Measurements from ENCODE around the gene GNAQ.

Gene GNAQ

DNA sequence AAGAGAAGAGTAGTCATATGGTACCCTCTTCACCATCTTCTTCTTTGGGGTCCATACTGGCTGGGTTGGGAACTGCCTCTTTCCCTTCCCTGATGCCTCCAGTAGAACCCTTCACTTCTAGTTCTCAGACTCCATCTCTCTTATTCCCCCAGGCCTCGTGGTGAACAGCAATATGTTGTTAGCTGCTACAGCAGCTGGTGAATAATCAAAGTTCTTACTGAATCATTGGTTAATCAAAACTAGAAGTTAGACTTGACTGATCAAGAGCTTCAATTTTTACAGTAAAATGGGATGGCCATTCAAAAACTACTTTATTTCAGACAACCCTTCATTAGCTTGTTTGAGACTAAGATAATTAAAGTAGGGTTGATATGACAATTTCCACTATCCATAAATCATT, 192.6 kb downstream of the GNAQ start:
- no peak for DNase-seq (ENCODE audit: low read depth in 2 of 2)
- TF ChIP-seq, protein P1, sequence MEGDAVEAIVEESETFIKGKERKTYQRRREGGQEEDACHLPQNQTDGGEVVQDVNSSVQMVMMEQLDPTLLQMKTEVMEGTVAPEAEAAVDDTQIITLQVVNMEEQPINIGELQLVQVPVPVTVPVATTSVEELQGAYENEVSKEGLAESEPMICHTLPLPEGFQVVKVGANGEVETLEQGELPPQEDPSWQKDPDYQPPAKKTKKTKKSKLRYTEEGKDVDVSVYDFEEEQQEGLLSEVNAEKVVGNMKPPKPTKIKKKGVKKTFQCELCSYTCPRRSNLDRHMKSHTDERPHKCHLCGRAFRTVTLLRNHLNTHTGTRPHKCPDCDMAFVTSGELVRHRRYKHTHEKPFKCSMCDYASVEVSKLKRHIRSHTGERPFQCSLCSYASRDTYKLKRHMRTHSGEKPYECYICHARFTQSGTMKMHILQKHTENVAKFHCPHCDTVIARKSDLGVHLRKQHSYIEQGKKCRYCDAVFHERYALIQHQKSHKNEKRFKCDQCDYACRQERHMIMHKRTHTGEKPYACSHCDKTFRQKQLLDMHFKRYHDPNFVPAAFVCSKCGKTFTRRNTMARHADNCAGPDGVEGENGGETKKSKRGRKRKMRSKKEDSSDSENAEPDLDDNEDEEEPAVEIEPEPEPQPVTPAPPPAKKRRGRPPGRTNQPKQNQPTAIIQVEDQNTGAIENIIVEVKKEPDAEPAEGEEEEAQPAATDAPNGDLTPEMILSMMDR (IDR thresholded peaks at IDR 0.05; ENCODE audit: low read depth, low read length), result no peak
- H3K4me3 ChIP-seq (replicated peaks in 1 of 2; ENCODE audit: low read depth in 2 of 2, low read length in 2 of 2), result no peak overlapping the region

DNA sequence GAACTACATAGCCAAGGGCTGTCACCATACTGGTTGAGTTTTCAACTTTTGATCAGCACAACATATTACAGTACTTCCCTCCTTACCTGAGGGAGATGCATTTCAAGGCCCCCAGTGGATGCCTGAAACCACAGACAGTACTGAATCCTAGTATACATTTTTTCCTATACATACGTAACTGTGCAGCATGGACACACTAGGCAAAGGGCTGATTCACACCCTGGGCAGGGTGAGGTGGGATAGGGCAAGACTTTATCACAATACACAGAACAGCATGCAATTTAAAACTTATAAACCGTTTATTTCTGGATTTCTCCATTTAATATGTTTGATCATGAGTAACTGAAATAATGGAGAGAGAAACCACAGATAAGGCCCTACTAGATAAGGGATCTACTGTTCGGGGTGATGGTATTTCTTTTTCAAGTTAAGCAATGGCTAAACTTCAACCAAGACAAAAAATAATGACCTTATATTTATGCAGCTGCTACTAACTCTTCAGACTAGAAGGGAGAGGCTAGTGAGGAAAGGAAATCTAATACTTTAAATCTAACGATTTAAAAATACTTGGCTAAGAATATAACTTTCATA, 196.6 kb downstream of the GNAQ start:
- TF ChIP-seq, protein P1 (IDR thresholded peaks at IDR 0.05; ENCODE audit: low read depth, low read length), result no peak
- H3K4me3 ChIP-seq (replicated peaks in 1 of 2; ENCODE audit: low read depth in 2 of 2, low read length in 2 of 2), result no peak overlapping the region
- no peak for DNase-seq (ENCODE audit: low read depth in 2 of 2)

DNA sequence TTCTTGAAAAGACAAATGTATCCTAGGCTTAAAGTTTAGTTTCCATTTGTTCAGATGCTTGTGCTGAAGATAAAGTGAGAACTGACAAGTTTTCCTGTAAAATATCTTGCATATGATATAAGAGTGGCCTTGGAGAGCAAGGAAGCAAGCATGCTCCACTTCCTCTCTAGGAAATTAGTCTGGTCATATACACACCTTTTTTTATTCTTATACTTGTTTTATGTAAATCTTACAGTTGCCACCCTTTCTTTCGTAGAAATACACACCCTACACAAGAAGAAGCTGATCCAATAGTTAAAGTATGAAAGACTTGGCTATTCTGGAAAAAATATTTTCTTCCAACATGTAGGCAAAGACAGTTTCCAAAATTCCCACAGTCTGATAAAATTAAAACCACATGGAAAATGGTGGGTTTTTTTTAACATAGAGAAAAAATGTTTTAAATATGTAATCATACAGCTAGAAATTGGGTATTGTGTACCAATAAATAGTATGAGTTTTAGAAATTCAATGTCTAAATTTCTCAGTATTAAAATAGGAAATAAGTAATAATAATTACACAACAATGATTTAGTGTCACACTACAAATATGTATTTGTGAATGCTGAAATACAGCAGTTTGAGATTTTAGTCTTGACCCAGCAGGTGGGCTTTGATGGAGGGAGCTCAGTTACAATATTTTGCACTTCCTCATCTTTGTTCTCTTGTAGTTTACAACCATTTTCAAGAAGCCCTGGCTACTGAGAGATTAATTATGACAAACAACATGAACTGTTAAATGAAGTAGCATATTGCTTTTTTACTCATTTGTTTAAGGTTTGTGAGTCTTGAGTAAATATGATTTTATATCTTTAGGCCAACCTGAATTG, 197.8 kb downstream of the GNAQ start:
- DNase-seq (ENCODE audit: low read depth in 2 of 2), result no peak
- TF ChIP-seq, protein P1 (IDR thresholded peaks at IDR 0.05; ENCODE audit: low read depth, low read length), result no peak

DNA sequence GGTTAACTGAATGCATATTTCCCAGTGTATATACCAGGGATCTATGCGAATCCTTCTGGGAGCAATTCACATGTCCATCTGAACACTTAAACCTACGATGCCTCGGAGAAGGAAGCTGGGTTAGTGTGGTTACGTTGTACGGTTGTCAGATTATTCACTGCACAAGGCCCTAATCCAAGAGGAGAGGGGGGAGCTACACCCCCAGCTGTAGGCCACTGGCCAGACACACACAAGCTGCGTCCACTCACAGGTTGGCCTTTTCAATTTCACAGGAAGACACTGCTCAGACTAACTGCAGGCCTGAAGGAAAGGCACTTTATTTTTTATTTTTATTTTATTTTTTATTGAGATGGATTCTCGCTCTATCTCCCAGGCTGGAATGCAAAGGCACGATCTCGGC, 199.0 kb downstream of the GNAQ start:
- no peak overlapping the region for H3K4me3 ChIP-seq (replicated peaks in 1 of 2; ENCODE audit: low read depth in 2 of 2, low read length in 2 of 2)
- no peak for DNase-seq (ENCODE audit: low read depth in 2 of 2)
- TF ChIP-seq, protein P1 (IDR thresholded peaks at IDR 0.05; ENCODE audit: low read depth, low read length), result no peak

More for the DNA sequence above, 197.8 kb downstream of the GNAQ start:
- no peak overlapping the region for H3K4me3 ChIP-seq (replicated peaks in 1 of 2; ENCODE audit: low read depth in 2 of 2, low read length in 2 of 2)

DNA sequence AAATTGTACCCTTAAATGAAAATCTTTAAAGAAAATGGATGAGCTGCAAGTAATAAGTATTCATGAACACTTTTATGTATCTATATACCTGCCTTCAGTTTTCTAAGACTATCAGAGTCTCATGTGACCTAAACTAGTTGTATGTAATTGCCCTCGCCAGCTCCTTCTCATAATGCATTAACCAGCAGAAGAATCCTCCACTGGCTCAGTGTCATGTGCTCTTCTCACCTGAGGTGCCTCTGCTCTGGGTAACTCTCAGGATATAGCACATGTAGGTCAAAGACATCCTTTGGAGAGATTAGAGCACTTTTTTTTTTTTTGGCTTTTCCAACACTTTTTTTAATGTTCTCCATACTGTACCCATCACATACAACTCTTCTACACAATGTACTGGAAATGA, 199.8 kb downstream of the GNAQ start:
- TF ChIP-seq, protein P1 (IDR thresholded peaks at IDR 0.05; ENCODE audit: low read depth, low read length), result no peak
- H3K4me3 ChIP-seq (replicated peaks in 1 of 2; ENCODE audit: low read depth in 2 of 2, low read length in 2 of 2), result no peak overlapping the region
- no peak for DNase-seq (ENCODE audit: low read depth in 2 of 2)

DNA sequence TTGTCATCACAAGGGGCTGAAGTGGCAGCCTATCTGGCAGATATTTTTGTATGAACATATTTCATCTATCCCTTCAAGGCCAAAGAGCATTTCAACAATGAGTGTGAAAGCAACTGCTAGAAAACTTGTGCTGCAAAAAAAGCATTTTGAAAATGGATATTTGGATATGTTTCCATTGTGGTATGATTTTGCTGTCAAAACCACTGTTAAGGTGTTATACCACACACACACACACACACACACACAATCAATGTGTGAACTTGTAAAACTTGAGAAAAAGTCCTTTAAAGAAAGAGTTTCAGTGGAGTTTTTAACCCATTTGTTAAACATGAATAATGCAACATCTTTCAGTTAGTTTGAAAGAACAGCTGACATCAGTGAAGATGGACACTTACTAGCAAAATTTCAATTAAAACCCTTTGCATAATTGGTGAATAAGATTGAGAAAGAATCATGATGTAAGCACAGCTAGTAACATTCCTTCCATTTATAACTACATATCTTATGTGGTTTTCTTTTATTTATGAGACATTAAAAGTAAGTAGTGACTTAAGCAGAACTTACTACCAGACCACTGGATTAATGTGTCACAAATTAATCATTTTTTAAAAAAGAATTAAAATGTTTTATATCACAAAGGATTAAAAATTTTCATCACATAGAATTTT, 200.9 kb downstream of the GNAQ start:
- H3K4me3 ChIP-seq (replicated peaks in 1 of 2; ENCODE audit: low read depth in 2 of 2, low read length in 2 of 2), result no peak overlapping the region
- no peak for DNase-seq (ENCODE audit: low read depth in 2 of 2)
- TF ChIP-seq, protein P1 (IDR thresholded peaks at IDR 0.05; ENCODE audit: low read depth, low read length), result no peak
